GM20000 (cell line): ENCODE results near the gene STRN4.
"Not testable (repeated sequence)": the region's sequence is repeated elsewhere in the genome, so short reads cannot be mapped to it uniquely, and the experiment has no call there.

Experiments
- DNase-seq: peaks from one replicate; pipeline ENCODE4 v3.0.0; 2012; ENCODE audit warnings: low spot score
- CTCF ChIP-seq: IDR thresholded peaks from 2 replicates; pipeline ENCODE4 v1.5.1; 2012; ENCODE audit warnings: mild to moderate bottlenecking, control low read depth; ENCODE audit errors: extremely low read depth, missing control alignments

The STRN4 gene

GRCh38 chr19:46787040-46787330 is 40.7 kb upstream of the STRN4 start:
- TF ChIP-seq CTCF: no peak
- no peak for DNase-seq

GRCh38 chr19:46786236-46787039 is 40.2 kb upstream of the STRN4 start:
- no peak for TF ChIP-seq CTCF
- peak; percentile 84 for DNase-seq

- no peak for TF ChIP-seq CTCF
- no peak for DNase-seq
These were observed 39.7 kb upstream of the STRN4 start for GRCh38 chr19:46785980-46786235.

- DNase-seq: no peak
- TF ChIP-seq CTCF: no peak
These were observed 39.1 kb upstream of the STRN4 start for GRCh38 chr19:46785054-46785979.

GRCh38 chr19:46784262-46785053 is 38.2 kb upstream of the STRN4 start:
- TF ChIP-seq CTCF: no peak
- DNase-seq: peak; percentile 86

- no peak for TF ChIP-seq CTCF
- DNase-seq: no peak
These were observed 37.4 kb upstream of the STRN4 start for GRCh38 chr19:46783670-46784069.

- no peak for DNase-seq
- TF ChIP-seq CTCF: no peak
These were observed 36.2 kb upstream of the STRN4 start for GRCh38 chr19:46782355-46783019.

- not testable (repeated sequence) for DNase-seq
These were observed 31.9 kb upstream of the STRN4 start for GRCh38 chr19:46777956-46778645.
